ENCODE measurements around the gene DRGX. TPM values are rescaled to one million over a fixed set of nuclear protein-coding genes. Genes with fewer than 3 reads are reported as not detected.

Gene DRGX
- total RNA-seq, 1 donor from 2014 or later = not detected

GRCh38 chr10:49381111-49381900, 14.6 kb downstream of the DRGX start:
- DNase-seq = no peak

- no peak for DNase-seq
Measured at GRCh38 chr10:49379596-49380410, 16.1 kb downstream of the DRGX start.

GRCh38 chr10:49377256-49377655, 18.6 kb downstream of the DRGX start:
- no peak for DNase-seq

GRCh38 chr10:49375611-49376010, 20.3 kb downstream of the DRGX start:
- no peak for DNase-seq

- DNase-seq = no peak
Measured at GRCh38 chr10:49374740-49375139, 21.1 kb downstream of the DRGX start.

- DNase-seq = no peak
Measured at GRCh38 chr10:49373361-49373760, 22.5 kb downstream of the DRGX start.

GRCh38 chr10:49371967-49372366, 23.9 kb downstream of the DRGX start:
- no peak for DNase-seq

- no peak for DNase-seq
Measured at GRCh38 chr10:49370326-49371100, 25.4 kb downstream of the DRGX start.

- peak; percentile 2 for DNase-seq
Measured at GRCh38 chr10:49369216-49370162, 26.4 kb downstream of the DRGX start.

GRCh38 chr10:49368256-49368655, 27.6 kb downstream of the DRGX start:
- no peak for DNase-seq

GRCh38 chr10:49367600-49367999, 28.3 kb downstream of the DRGX start:
- peak; percentile 6 for DNase-seq

- no peak for DNase-seq
Measured at GRCh38 chr10:49366460-49366859, 29.4 kb downstream of the DRGX start.

GRCh38 chr10:49365675-49366415, 30.0 kb downstream of the DRGX start:
- no peak for DNase-seq

GRCh38 chr10:49365275-49365674, 30.6 kb downstream of the DRGX start:
- DNase-seq = no peak

GRCh38 chr10:49364747-49365146, 31.1 kb downstream of the DRGX start:
- no peak for DNase-seq

- DNase-seq = no peak
Measured at GRCh38 chr10:49364051-49364450, 31.8 kb downstream of the DRGX start.

- DNase-seq = no peak
Measured at GRCh38 chr10:49363309-49364031, 32.4 kb downstream of the DRGX start.

- no peak for DNase-seq
Measured at GRCh38 chr10:49362596-49363260, 33.2 kb downstream of the DRGX start.

- no peak for DNase-seq
Measured at GRCh38 chr10:49361735-49362568, 33.9 kb downstream of the DRGX start.

Measured in dermis blood vessel endothelial cell (primary cell).